Activated CD8-positive, alpha-beta T cell treated with anti-CD3 and anti-CD28 coated beads for 36 hours (primary cell): ENCODE results near the gene KMT2A. TPM values are rescaled to one million over a fixed set of nuclear protein-coding genes. Genes with fewer than 3 reads are reported as not detected.
"Not testable (repeated sequence)": the region's sequence is repeated elsewhere in the genome, so short reads cannot be mapped to it uniquely, and the experiment has no call there.

Source experiments
- ATAC-seq: fragments of 200-7000 bp; cut with Tn5 transposase; one replicate; pipeline ENCODE4 v1.10.0; 2021; ENCODE audit warnings: mild to moderate bottlenecking, moderate library complexity
- CTCF ChIA-PET: fragments of 350-600 bp; sonication (Branson Sonifier 250); formaldehyde crosslinking; loops from one replicate; lab custom pipeline; 2021; ENCODE audit warnings: antibody characterized with exemption; lab: Charles Lee
- POLR2A ChIA-PET: fragments of 350-600 bp; sonication (Branson Sonifier 250); formaldehyde crosslinking; loops from one replicate; lab custom pipeline; 2021; ENCODE audit warnings: antibody characterized with exemption; lab: Charles Lee
- DNase-seq: peaks from one replicate; pipeline ENCODE4 v3.0.0-alpha.2; 2020
- H3K27ac Mint-ChIP-seq: one replicate; pipeline ENCODE4 v1.8.0; 2021; ENCODE audit warnings: mild to moderate bottlenecking, mixed read lengths
- H3K27me3 Mint-ChIP-seq: one replicate; pipeline ENCODE4 v1.8.0; 2021; ENCODE audit warnings: mixed read lengths
- H3K36me3 Mint-ChIP-seq: one replicate; pipeline ENCODE4 v1.8.0; 2021; ENCODE audit warnings: low read depth, mixed read lengths
- H3K4me1 Mint-ChIP-seq: one replicate; pipeline ENCODE4 v1.8.0; 2021; ENCODE audit warnings: low read depth, mixed read lengths
- H3K4me3 Mint-ChIP-seq: one replicate; pipeline ENCODE4 v1.8.0; 2021; ENCODE audit warnings: mild to moderate bottlenecking, moderate library complexity, mixed read lengths
- H3K9me3 Mint-ChIP-seq: one replicate; pipeline ENCODE4 v1.8.0; 2021; ENCODE audit warnings: mixed read lengths
- intact Hi-C: fragments of 100-400 bp; cut with micrococcal nuclease; formaldehyde crosslinking; loops from one replicate; pipeline ENCODE4 v1.10.0; 2022
- total RNA-seq, 2 experiments: library from RNA; stranded (reverse); gene quantifications; one replicate each; pipeline ENCODE4 v1.2.3, GENCODE V29; 2021
- TF ChIP-seq, protein P1 (sequence below): fragments of 200-600 bp; IDR thresholded peaks from one replicate; pipeline ENCODE4 v1.8.0; 2022; ENCODE audit warnings: antibody characterized with exemption, mild to moderate bottlenecking

KMT2A gene
- total RNA-seq, 2 experiments from 2014 or later, result 68.8 to 75.0 TPM

DNA sequence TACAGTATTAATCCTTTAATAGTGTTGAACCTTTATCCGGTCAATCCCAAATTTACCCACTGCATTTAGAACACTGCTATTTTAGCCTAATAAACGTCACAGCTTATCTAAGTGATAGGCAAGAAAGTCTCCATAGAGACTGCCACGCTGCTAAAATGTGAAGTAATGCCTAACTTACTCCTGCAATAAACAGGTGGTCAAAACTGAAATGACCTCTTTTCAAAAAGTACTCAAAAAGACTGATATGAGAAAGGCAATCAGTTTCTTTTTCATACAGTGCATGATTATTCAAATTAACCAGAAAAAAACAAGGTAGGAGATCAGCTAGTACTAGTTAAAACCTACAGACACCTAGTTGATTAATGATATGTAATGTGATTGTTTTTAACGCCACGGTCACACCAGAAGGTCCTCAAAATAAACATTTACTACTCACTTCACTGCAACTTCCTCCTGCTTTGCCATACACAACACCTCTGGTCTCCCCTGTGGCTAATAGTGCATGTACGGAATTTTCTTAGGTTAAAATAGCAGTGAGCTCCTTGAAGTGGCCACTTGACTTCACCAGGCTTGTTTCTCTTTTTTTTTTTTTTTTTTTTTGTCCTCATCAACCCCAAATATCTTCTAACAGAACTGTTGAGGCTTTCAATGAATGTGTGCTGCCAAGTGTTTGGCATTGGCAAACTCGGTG, 26.1 kb upstream of the KMT2A start:
- TF ChIP-seq, protein P1, sequence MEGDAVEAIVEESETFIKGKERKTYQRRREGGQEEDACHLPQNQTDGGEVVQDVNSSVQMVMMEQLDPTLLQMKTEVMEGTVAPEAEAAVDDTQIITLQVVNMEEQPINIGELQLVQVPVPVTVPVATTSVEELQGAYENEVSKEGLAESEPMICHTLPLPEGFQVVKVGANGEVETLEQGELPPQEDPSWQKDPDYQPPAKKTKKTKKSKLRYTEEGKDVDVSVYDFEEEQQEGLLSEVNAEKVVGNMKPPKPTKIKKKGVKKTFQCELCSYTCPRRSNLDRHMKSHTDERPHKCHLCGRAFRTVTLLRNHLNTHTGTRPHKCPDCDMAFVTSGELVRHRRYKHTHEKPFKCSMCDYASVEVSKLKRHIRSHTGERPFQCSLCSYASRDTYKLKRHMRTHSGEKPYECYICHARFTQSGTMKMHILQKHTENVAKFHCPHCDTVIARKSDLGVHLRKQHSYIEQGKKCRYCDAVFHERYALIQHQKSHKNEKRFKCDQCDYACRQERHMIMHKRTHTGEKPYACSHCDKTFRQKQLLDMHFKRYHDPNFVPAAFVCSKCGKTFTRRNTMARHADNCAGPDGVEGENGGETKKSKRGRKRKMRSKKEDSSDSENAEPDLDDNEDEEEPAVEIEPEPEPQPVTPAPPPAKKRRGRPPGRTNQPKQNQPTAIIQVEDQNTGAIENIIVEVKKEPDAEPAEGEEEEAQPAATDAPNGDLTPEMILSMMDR, result no peak
- intact Hi-C loops, result no loop called here
- ATAC-seq (no peak), DNase-seq (no peak)
- H3K4me1 Mint-ChIP-seq, result peaks cover 28% of the 10 kb centered on the region
- peaks cover 28% of the 10 kb centered on the region for H3K36me3 Mint-ChIP-seq
- no peak overlapping the region for H3K27ac Mint-ChIP-seq
- no peaks in the 10 kb centered on the region for H3K27me3 Mint-ChIP-seq
- H3K9me3 Mint-ChIP-seq, result no peaks in the 10 kb centered on the region
- ChIA-PET POLR2A (interaction anchor here (0.9 to 1.4 kb wide), 4 partner anchors 9 to 24 kb away, joined by 3 to 5 read pairs (median 3); no protein-coding TSS in a partner anchor), CTCF (interaction anchor here (1.0 kb wide), 1 partner anchor 78 kb away, joined by 3 read pairs; no protein-coding TSS in a partner anchor)
- H3K4me3 Mint-ChIP-seq, result no peak overlapping the region

DNA sequence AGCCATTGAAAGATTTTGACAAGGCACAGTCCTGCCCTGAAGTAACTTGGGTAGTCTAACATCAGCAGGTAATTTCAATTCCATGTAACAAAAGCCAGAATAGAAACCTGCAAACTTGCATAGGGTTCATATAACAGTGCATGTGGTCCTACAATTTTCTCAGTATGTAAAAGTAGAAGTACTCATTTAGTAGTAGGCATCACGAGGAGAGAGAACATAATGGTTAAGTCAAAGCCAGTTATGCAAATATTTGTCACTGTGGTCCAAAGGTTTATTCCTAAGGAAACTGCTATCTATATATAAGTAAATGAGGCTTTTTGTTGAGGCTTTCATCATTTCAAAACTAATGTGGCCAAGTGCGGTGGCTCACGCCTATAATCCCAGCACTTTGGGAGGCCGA, 24.8 kb upstream of the KMT2A start:
- H3K9me3 Mint-ChIP-seq, result no peaks in the 10 kb centered on the region
- no peak overlapping the region for H3K27ac Mint-ChIP-seq
- no peak for ATAC-seq

DNA sequence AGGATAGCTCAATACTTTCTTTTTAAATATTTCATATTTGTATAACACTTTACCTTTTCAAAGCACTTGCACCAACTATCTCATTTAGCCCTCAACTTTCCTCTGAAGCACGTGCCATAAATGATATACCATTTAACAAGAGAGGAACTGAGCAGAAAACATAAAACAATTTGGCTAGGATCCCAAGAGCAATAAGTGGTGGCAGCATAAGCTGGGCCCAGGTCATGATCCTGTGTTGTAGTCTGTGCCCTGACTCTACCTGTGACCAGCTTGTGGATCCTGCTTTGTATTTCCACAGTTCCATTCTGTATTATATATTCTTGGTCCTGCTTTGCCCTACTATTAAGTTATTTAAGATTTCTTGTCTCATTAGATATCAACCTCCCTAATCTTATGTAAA, 23.4 kb upstream of the KMT2A start:
- ATAC-seq, result no peak
- no peak overlapping the region for H3K27ac Mint-ChIP-seq
- peaks cover 12% of the 10 kb centered on the region for H3K4me1 Mint-ChIP-seq
- TF ChIP-seq, protein P1, result no peak
- intact Hi-C loops, result no loop called here
- H3K27me3 Mint-ChIP-seq, result no peaks in the 10 kb centered on the region
- H3K9me3 Mint-ChIP-seq, result no peaks in the 10 kb centered on the region
- no peak overlapping the region for H3K4me3 Mint-ChIP-seq
- POLR2A ChIA-PET, result interaction anchor here (1.1 to 1.4 kb wide), 2 partner anchors 11 to 15 kb away, joined by 3 to 5 read pairs; partner anchors contain the start of gene ATP5MG
- CTCF ChIA-PET, result interaction anchor here (0.6 kb wide), 1 partner anchor 268 kb away, joined by 3 read pairs; no protein-coding TSS in a partner anchor
- H3K36me3 Mint-ChIP-seq, result peaks cover 13% of the 10 kb centered on the region
- DNase-seq, result no peak

More for the DNA sequence above, 24.8 kb upstream of the KMT2A start:
- Mint-ChIP-seq H3K4me3 (no peak overlapping the region), H3K36me3 (peaks cover 19% of the 10 kb centered on the region), H3K27me3 (no peaks in the 10 kb centered on the region), H3K4me1 (peaks cover 18% of the 10 kb centered on the region)
- TF ChIP-seq, protein P1, result no peak
- ChIA-PET POLR2A (no interaction called here), CTCF (no interaction called here)
- DNase-seq, result no peak
- intact Hi-C loops, result no loop called here

DNA sequence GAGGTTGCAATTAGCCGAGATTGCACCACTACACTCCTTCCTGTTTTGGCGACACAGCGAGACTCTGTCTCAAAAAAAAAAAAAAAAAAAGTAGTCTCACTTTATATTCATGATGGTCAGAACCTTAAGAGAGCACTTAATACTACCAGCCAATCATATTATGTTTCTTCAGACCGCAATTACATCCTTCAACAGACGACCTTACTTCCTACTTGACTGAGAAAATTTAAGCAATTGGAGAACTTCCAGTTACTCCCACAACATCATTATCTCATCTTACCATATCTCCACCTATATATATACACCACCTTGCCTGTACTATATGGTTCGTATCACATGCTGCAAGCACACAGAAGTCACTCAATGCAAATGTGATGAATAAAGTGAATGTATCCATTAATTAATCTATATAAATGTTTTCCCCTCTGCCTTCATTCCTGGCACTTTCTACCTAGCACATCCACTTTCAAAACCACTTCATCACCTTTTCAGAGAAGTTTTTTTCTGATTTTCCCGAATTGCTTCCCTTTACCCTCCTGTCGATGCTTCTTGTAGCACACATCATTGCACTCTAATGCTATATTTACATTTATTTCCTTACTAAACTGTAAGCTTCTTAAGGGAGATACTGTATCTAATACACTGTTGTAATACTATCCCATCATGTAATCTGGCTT, 21.1 kb upstream of the KMT2A start:
- ChIA-PET CTCF (interaction anchor here (1.5 kb wide), 1 partner anchor 37 kb away, joined by 4 read pairs; no protein-coding TSS in a partner anchor), POLR2A (interaction anchor here (0.6 kb wide), 1 partner anchor 20 kb away, joined by 3 read pairs; no protein-coding TSS in a partner anchor)
- ATAC-seq, result no peak
- H3K4me3 Mint-ChIP-seq, result no peak overlapping the region
- DNase-seq, result no peak
- no peaks in the 10 kb centered on the region for H3K27me3 Mint-ChIP-seq
- intact Hi-C loops, result no loop called here
- H3K27ac Mint-ChIP-seq, result no peak overlapping the region
- TF ChIP-seq, protein P1, result no peak
- no peaks in the 10 kb centered on the region for H3K4me1 Mint-ChIP-seq
- H3K9me3 Mint-ChIP-seq, result no peaks in the 10 kb centered on the region
- H3K36me3 Mint-ChIP-seq, result no peaks in the 10 kb centered on the region

DNA sequence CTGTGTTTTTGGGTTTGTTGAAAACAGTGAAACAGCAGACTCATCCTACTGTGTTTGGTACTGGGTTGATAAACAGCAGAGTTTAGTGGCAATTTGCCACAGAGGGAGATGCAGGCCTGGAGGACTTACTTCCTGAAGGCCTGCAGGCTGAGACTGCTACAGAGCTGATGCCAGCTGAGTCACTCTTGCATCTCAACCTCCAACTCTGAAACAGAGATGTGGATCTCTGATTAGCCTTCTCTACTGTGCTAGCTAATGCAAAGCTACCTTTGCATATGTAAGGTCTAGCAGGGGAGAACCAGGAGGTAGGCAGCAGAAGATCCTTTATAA, 20.6 kb upstream of the KMT2A start:
- ATAC-seq (peak; percentile 77), DNase-seq (peak; percentile 39)
- Mint-ChIP-seq H3K9me3 (no peaks in the 10 kb centered on the region), H3K36me3 (no peaks in the 10 kb centered on the region), H3K27me3 (no peaks in the 10 kb centered on the region), H3K4me1 (no peaks in the 10 kb centered on the region), H3K27ac (no peak overlapping the region), H3K4me3 (no peak overlapping the region)
- intact Hi-C loops, result no loop called here
- POLR2A ChIA-PET, result interaction anchor here (0.6 kb wide), 1 partner anchor 20 kb away, joined by 3 read pairs; no protein-coding TSS in a partner anchor
- TF ChIP-seq, protein P1, result no peak
- CTCF ChIA-PET, result interaction anchor here (1.0 to 1.1 kb wide), 2 partner anchors 15 to 73 kb away, joined by 3 read pairs; no protein-coding TSS in a partner anchor

DNA sequence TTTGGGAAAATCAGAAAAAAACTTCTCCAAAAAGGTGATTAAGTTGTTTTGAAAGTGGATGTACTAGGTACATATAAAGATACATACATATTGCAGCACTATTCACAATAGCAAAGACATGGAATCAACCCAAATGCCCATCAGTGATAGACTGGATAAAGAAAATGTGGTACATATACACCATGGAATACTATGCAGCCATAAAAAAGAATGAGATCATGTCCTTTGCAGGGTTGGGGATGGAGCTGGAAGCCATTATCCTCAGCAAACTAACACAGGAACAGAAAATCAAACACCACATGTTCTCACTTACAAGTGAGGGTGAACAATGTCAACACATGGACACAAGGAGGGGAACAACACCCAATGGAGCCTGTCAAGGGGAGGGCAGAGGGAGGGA, 19.4 kb upstream of the KMT2A start:
- intact Hi-C loops, H3K36me3 Mint-ChIP-seq, H3K4me1 Mint-ChIP-seq, H3K4me3 Mint-ChIP-seq, H3K27me3 Mint-ChIP-seq, ATAC-seq, H3K9me3 Mint-ChIP-seq, H3K27ac Mint-ChIP-seq, DNase-seq, POLR2A ChIA-PET: not testable (repeated sequence)
- CTCF ChIA-PET, result interaction anchor here (1.0 to 1.1 kb wide), 2 partner anchors 14 to 71 kb away, joined by 3 read pairs; no protein-coding TSS in a partner anchor
